Suprapubic skin (tissue), 4 donors: ENCODE measurements around the gene C5AR2.

Experiments used
- POLR2A ChIP-seq, 2 donors: fragments of 450-650 bp; IDR thresholded peaks; one replicate each; pipeline ENCODE4 v1.6.1; 2017; ENCODE audit warnings: antibody characterized with exemption in 2 of 2, mild to moderate bottlenecking in 2 of 2, moderate library complexity in 2 of 2
- POLR2AphosphoS5 ChIP-seq, 3 donors: sonication (generic); formaldehyde crosslinking; IDR thresholded peaks; one replicate each; pipeline ENCODE4 v1.6.1; 2017; ENCODE audit warnings: antibody characterized with exemption in 3 of 3

GRCh38 chr19:47331490-47331889, 485 bp upstream of the C5AR2 start:
- TF ChIP-seq POLR2A (IDR thresholded peaks at IDR 0.05) (no peak), POLR2AphosphoS5 (IDR thresholded peaks at IDR 0.05) (no peak)
